Measurements from ENCODE around the gene TNFSF13B. TPM values are rescaled to one million over a fixed set of nuclear protein-coding genes. Genes with fewer than 3 reads are reported as not detected.

The TNFSF13B gene
- 0.24 TPM for polyA plus RNA-seq (2013, experiment 1 of 2)
- polyA plus RNA-seq (2013, experiment 2 of 2): 0.18 TPM

GRCh38 chr13:108269601-108270328 is at the start of gene TNFSF13B:
Gene TNFSF13B, plus strand, starts transcription at chr13:108269718. Its CDS starts 178 bp downstream, at chr13:108269896.
- WGBS (ENCODE audit: extremely low coverage, insufficient coverage, low lambda C conversion rate): no CpG with 5 or more reads among the region's 16 CpGs

GRCh38 chr13:108220041-108220440 is 49.5 kb upstream of the TNFSF13B start:
- no peak overlapping the region for H2BK120ac ChIP-seq (ENCODE audit: low read depth, low read length)
- H3K23ac ChIP-seq (ENCODE audit: low read length): no peak overlapping the region
- H3K4me1 ChIP-seq (ENCODE audit: control insufficient read depth, low read depth, low read length): no peaks in the 10 kb centered on the region
- no peak overlapping the region for H3K18ac ChIP-seq (ENCODE audit: low read length)
- H4K5ac ChIP-seq (ENCODE audit: low read length): no peak overlapping the region
- peaks cover 8% of the 10 kb centered on the region for H3K79me1 ChIP-seq (ENCODE audit: low read length)
- H4K8ac ChIP-seq (ENCODE audit: low read depth, low read length): no peak overlapping the region
- no peaks in the 10 kb centered on the region for H3K27me3 ChIP-seq (ENCODE audit: insufficient read depth, low read length, poor library complexity)
- peaks cover 21% of the 10 kb centered on the region for H3K79me2 ChIP-seq (ENCODE audit: control insufficient read depth, insufficient read depth, low read length)
- WGBS (ENCODE audit: extremely low coverage, insufficient coverage, low lambda C conversion rate): 83% methylated on average over 1 of the region's 1 CpG
- H2AK5ac ChIP-seq (ENCODE audit: low read length): no peak overlapping the region
- no peak overlapping the region for H3K4me3 ChIP-seq (ENCODE audit: low read length)
- H2BK5ac ChIP-seq (ENCODE audit: low read length): no peak overlapping the region
- H3K56ac ChIP-seq (ENCODE audit: low read length): no peak overlapping the region
- H3K27ac ChIP-seq (ENCODE audit: low read depth, low read length): no peak overlapping the region
- no peak overlapping the region for H2BK15ac ChIP-seq (replicated peaks; ENCODE audit: low read depth)
- no peak overlapping the region for H3K9ac ChIP-seq (ENCODE audit: low read length)
- no peaks in the 10 kb centered on the region for H3K36me3 ChIP-seq (ENCODE audit: control insufficient read depth, insufficient read depth, low read length)
- no peak overlapping the region for H3K4ac ChIP-seq (ENCODE audit: low read depth, low read length)
- DNase-seq: peak; percentile 36
- H3K4me2 ChIP-seq (ENCODE audit: low read length): no peak overlapping the region

More at GRCh38 chr13:108269601-108270328, at the start of gene TNFSF13B:
- Histone ChIP-seq H2AK5ac (ENCODE audit: low read length) (no peak within 1 kb of the TSS), H3K4me3 (ENCODE audit: low read length) (no peak within 1 kb of the TSS), H3K23ac (ENCODE audit: low read length) (no peak within 1 kb of the TSS), H3K56ac (ENCODE audit: low read length) (no peak within 1 kb of the TSS), H3K4ac (ENCODE audit: low read depth, low read length) (no peak within 1 kb of the TSS), H3K27ac (ENCODE audit: low read depth, low read length) (no peak within 1 kb of the TSS), H3K36me3 (ENCODE audit: control insufficient read depth, insufficient read depth, low read length) (no peaks in the 10 kb centered on the region), H3K4me2 (ENCODE audit: low read length) (no peak within 1 kb of the TSS), H3K4me1 (ENCODE audit: control insufficient read depth, low read depth, low read length) (no peaks in the 10 kb centered on the region), H3K18ac (ENCODE audit: low read length) (no peak within 1 kb of the TSS), H2BK5ac (ENCODE audit: low read length) (no peak within 1 kb of the TSS), H3K79me2 (ENCODE audit: control insufficient read depth, insufficient read depth, low read length) (no peaks in the 10 kb centered on the region), H3K9ac (ENCODE audit: low read length) (no peak within 1 kb of the TSS), H2BK15ac (replicated peaks; ENCODE audit: low read depth) (no peak within 1 kb of the TSS), H3K27me3 (ENCODE audit: insufficient read depth, low read length, poor library complexity) (no peaks in the 10 kb centered on the region), H2BK120ac (ENCODE audit: low read depth, low read length) (no peak within 1 kb of the TSS), H4K8ac (ENCODE audit: low read depth, low read length) (no peak within 1 kb of the TSS), H4K5ac (ENCODE audit: low read length) (no peak within 1 kb of the TSS), H3K79me1 (ENCODE audit: low read length) (no peaks in the 10 kb centered on the region)
- DNase-seq: peak; percentile 74

- no peak overlapping the region for H4K8ac ChIP-seq (ENCODE audit: low read depth, low read length)
- H3K4ac ChIP-seq (ENCODE audit: low read depth, low read length): no peak overlapping the region
- no peak overlapping the region for H3K4me2 ChIP-seq (ENCODE audit: low read length)
- peaks cover 13% of the 10 kb centered on the region for H3K79me1 ChIP-seq (ENCODE audit: low read length)
- no peak overlapping the region for H4K5ac ChIP-seq (ENCODE audit: low read length)
- no peak overlapping the region for H2BK5ac ChIP-seq (ENCODE audit: low read length)
- H3K9ac ChIP-seq (ENCODE audit: low read length): no peak overlapping the region
- no peaks in the 10 kb centered on the region for H3K36me3 ChIP-seq (ENCODE audit: control insufficient read depth, insufficient read depth, low read length)
- no peak overlapping the region for H3K56ac ChIP-seq (ENCODE audit: low read length)
- no peak overlapping the region for H3K4me3 ChIP-seq (ENCODE audit: low read length)
- no peak overlapping the region for H3K27ac ChIP-seq (ENCODE audit: low read depth, low read length)
- no peaks in the 10 kb centered on the region for H3K27me3 ChIP-seq (ENCODE audit: insufficient read depth, low read length, poor library complexity)
- peaks cover 23% of the 10 kb centered on the region for H3K79me2 ChIP-seq (ENCODE audit: control insufficient read depth, insufficient read depth, low read length)
- H2AK5ac ChIP-seq (ENCODE audit: low read length): no peak overlapping the region
- no peak overlapping the region for H3K18ac ChIP-seq (ENCODE audit: low read length)
- H3K4me1 ChIP-seq (ENCODE audit: control insufficient read depth, low read depth, low read length): no peaks in the 10 kb centered on the region
- H3K23ac ChIP-seq (ENCODE audit: low read length): no peak overlapping the region
- H2BK15ac ChIP-seq (replicated peaks; ENCODE audit: low read depth): no peak overlapping the region
- WGBS (ENCODE audit: extremely low coverage, insufficient coverage, low lambda C conversion rate): no CpG with 5 or more reads among the region's 7 CpGs
- no peak for DNase-seq
- H2BK120ac ChIP-seq (ENCODE audit: low read depth, low read length): no peak overlapping the region
Observed at GRCh38 chr13:108223687-108224503, 45.6 kb upstream of the TNFSF13B start.

GRCh38 chr13:108225440-108225839 is 44.1 kb upstream of the TNFSF13B start:
- no peak overlapping the region for H4K5ac ChIP-seq (ENCODE audit: low read length)
- H3K23ac ChIP-seq (ENCODE audit: low read length): no peak overlapping the region
- H3K79me2 ChIP-seq (ENCODE audit: control insufficient read depth, insufficient read depth, low read length): peaks cover 13% of the 10 kb centered on the region
- no peak overlapping the region for H3K27ac ChIP-seq (ENCODE audit: low read depth, low read length)
- H3K4me1 ChIP-seq (ENCODE audit: control insufficient read depth, low read depth, low read length): no peaks in the 10 kb centered on the region
- no peak overlapping the region for H4K8ac ChIP-seq (ENCODE audit: low read depth, low read length)
- no peak overlapping the region for H3K9ac ChIP-seq (ENCODE audit: low read length)
- no peak overlapping the region for H3K18ac ChIP-seq (ENCODE audit: low read length)
- H3K4ac ChIP-seq (ENCODE audit: low read depth, low read length): no peak overlapping the region
- no peak overlapping the region for H2BK5ac ChIP-seq (ENCODE audit: low read length)
- no peak overlapping the region for H2AK5ac ChIP-seq (ENCODE audit: low read length)
- no peak for DNase-seq
- H3K4me2 ChIP-seq (ENCODE audit: low read length): no peak overlapping the region
- no peaks in the 10 kb centered on the region for H3K36me3 ChIP-seq (ENCODE audit: control insufficient read depth, insufficient read depth, low read length)
- no CpG with 5 or more reads among the region's 1 CpG for WGBS (ENCODE audit: extremely low coverage, insufficient coverage, low lambda C conversion rate)
- no peak overlapping the region for H3K56ac ChIP-seq (ENCODE audit: low read length)
- H3K4me3 ChIP-seq (ENCODE audit: low read length): no peak overlapping the region
- no peaks in the 10 kb centered on the region for H3K27me3 ChIP-seq (ENCODE audit: insufficient read depth, low read length, poor library complexity)
- no peak overlapping the region for H2BK120ac ChIP-seq (ENCODE audit: low read depth, low read length)
- H3K79me1 ChIP-seq (ENCODE audit: low read length): peaks cover 9% of the 10 kb centered on the region
- no peak overlapping the region for H2BK15ac ChIP-seq (replicated peaks; ENCODE audit: low read depth)

GRCh38 chr13:108226184-108226583 is 43.3 kb upstream of the TNFSF13B start:
- Histone ChIP-seq H4K5ac (ENCODE audit: low read length) (no peak overlapping the region), H3K4me3 (ENCODE audit: low read length) (no peak overlapping the region), H2AK5ac (ENCODE audit: low read length) (no peak overlapping the region), H3K4me1 (ENCODE audit: control insufficient read depth, low read depth, low read length) (no peaks in the 10 kb centered on the region), H3K79me1 (ENCODE audit: low read length) (peaks cover 8% of the 10 kb centered on the region), H2BK15ac (replicated peaks; ENCODE audit: low read depth) (no peak overlapping the region), H3K9ac (ENCODE audit: low read length) (no peak overlapping the region), H3K4ac (ENCODE audit: low read depth, low read length) (no peak overlapping the region), H3K27me3 (ENCODE audit: insufficient read depth, low read length, poor library complexity) (no peaks in the 10 kb centered on the region), H3K27ac (ENCODE audit: low read depth, low read length) (no peak overlapping the region), H3K23ac (ENCODE audit: low read length) (no peak overlapping the region), H4K8ac (ENCODE audit: low read depth, low read length) (no peak overlapping the region), H3K56ac (ENCODE audit: low read length) (no peak overlapping the region), H3K18ac (ENCODE audit: low read length) (no peak overlapping the region), H3K36me3 (ENCODE audit: control insufficient read depth, insufficient read depth, low read length) (no peaks in the 10 kb centered on the region), H3K4me2 (ENCODE audit: low read length) (no peak overlapping the region), H2BK5ac (ENCODE audit: low read length) (no peak overlapping the region), H2BK120ac (ENCODE audit: low read depth, low read length) (no peak overlapping the region), H3K79me2 (ENCODE audit: control insufficient read depth, insufficient read depth, low read length) (peaks cover 10% of the 10 kb centered on the region)
- DNase-seq: peak; percentile 18
- no CpG with 5 or more reads among the region's 1 CpG for WGBS (ENCODE audit: extremely low coverage, insufficient coverage, low lambda C conversion rate)
